WERI-Rb-1 (cell line): ENCODE results near the gene MADD.

Source experiments
- DNase-seq: peaks from one replicate; pipeline ENCODE4 v3.0.0-alpha.2; 2020
- H3K27ac ChIP-seq: fragments of 250-450 bp; sonication (Bioruptor Pico); 2 replicates; pipeline ENCODE4 v1.5.1; 2020; ENCODE audit warnings: mild to moderate bottlenecking, moderate library complexity
- H3K27me3 ChIP-seq: fragments of 250-450 bp; sonication (Bioruptor Pico); 2 replicates; pipeline ENCODE4 v1.5.1; 2021; ENCODE audit warnings: mild to moderate bottlenecking, low read depth, moderate library complexity; ENCODE audit not compliant: insufficient read depth, severe bottlenecking
- H3K36me3 ChIP-seq: fragments of 250-450 bp; sonication (Bioruptor Pico); 2 replicates; pipeline ENCODE4 v1.5.1; 2020; ENCODE audit warnings: mild to moderate bottlenecking, moderate library complexity
- H3K4me3 ChIP-seq: 2 replicates; pipeline ENCODE4 v1.5.1; 2011; ENCODE audit warnings: low read depth, mild to moderate bottlenecking, control low read depth, low read length
- H3K9me3 ChIP-seq: fragments of 250-450 bp; sonication (Bioruptor Pico); 2 replicates; pipeline ENCODE4 v1.5.1; 2021; ENCODE audit warnings: mild to moderate bottlenecking, moderate library complexity; ENCODE audit not compliant: severe bottlenecking
- TF ChIP-seq, protein P1 (sequence below): IDR thresholded peaks from 2 replicates; pipeline ENCODE4 v1.5.1; 2011; ENCODE audit warnings: low read depth, mild to moderate bottlenecking, control low read depth, inconsistent platforms, low read length

Gene MADD

DNA sequence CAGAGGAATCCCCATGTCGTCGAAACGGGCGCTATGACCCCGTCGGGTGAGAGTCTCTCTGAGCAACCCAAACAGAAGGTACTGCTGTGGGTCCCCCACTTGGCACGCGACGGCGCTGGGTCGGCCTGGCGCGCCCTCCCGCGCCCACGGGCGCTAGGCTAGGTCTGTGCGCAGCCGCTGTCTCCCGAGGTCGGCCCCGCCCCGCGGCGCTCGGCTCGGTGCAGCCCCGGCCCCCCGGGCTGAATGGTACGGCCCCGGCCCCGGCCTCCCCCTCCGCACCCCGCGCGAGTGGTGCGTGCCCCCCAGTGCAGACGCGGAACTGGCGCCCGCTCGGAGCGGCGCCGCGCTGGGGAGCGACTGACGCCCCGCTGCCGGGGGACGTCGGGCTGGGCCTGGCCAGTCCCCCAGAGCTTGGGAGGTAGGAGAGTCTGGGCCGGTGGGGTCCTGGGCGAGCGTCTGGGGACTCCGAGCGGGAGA lies at the start of gene MADD:
Gene MADD (plus strand): TSS at position 305 of the 477 bp plus-strand sequence.
- peaks cover 11% of the 10 kb centered on the region for H3K36me3 ChIP-seq
- H3K9me3 ChIP-seq: no peaks in the 10 kb centered on the region
- TF ChIP-seq, protein P1, sequence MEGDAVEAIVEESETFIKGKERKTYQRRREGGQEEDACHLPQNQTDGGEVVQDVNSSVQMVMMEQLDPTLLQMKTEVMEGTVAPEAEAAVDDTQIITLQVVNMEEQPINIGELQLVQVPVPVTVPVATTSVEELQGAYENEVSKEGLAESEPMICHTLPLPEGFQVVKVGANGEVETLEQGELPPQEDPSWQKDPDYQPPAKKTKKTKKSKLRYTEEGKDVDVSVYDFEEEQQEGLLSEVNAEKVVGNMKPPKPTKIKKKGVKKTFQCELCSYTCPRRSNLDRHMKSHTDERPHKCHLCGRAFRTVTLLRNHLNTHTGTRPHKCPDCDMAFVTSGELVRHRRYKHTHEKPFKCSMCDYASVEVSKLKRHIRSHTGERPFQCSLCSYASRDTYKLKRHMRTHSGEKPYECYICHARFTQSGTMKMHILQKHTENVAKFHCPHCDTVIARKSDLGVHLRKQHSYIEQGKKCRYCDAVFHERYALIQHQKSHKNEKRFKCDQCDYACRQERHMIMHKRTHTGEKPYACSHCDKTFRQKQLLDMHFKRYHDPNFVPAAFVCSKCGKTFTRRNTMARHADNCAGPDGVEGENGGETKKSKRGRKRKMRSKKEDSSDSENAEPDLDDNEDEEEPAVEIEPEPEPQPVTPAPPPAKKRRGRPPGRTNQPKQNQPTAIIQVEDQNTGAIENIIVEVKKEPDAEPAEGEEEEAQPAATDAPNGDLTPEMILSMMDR: no peak; the same call in 1 of the 2 replicates
- DNase-seq: peak; percentile 89
- H3K4me3 ChIP-seq: peak within 1 kb of the TSS; percentile 75
- peak within 1 kb of the TSS; percentile 97 for H3K27ac ChIP-seq
- H3K27me3 ChIP-seq: no peaks in the 10 kb centered on the region

DNA sequence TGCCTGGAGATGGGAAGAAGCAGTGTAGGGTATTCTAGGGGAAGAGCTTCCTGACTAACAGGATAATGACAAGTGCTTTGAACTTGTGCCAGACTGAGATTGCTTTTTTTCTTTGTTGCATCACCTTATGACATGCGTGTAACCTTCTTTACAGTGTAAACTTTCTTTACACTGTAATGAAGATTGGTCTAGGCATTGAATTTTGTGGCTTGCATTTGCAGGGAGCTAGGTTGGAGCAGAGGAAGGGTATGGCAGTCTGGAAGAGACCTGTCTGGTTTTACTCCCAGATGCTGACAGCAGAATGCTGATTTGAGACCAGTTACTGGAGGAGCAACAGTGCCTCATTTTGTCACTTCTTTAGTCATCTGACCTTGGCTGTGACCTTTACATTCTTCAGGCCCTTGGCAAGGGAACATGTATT lies 49.5 kb upstream of the MADD start:
- Histone ChIP-seq H3K27me3 (no peaks in the 10 kb centered on the region), H3K36me3 (peaks cover 3% of the 10 kb centered on the region), H3K27ac (no peak overlapping the region), H3K9me3 (no peaks in the 10 kb centered on the region), H3K4me3 (no peak overlapping the region)
- TF ChIP-seq, protein P1: no peak
- DNase-seq: no peak

DNA sequence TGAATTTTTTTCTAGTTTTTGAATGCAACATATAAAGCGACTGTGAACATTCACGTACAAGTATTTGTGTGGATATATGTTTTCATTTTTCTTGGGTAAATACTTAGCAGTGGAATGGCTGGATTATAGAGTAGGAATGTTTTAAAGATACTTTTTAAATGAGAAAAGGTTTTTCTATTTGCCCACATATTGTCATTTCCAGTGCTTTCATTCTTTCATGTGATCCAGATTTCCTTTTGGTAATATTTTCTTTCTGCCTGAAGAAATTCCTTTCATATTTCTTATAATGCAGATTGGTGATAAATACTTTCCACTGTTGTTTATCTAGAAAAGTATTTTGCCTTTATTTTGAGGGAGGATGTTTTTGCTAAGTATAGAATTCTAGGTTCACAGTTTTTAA lies 47.2 kb upstream of the MADD start:
- Histone ChIP-seq H3K4me3 (no peak overlapping the region), H3K27ac (no peak overlapping the region), H3K27me3 (no peaks in the 10 kb centered on the region), H3K36me3 (peaks cover 3% of the 10 kb centered on the region), H3K9me3 (no peaks in the 10 kb centered on the region)
- no peak for DNase-seq
- TF ChIP-seq, protein P1: no peak

DNA sequence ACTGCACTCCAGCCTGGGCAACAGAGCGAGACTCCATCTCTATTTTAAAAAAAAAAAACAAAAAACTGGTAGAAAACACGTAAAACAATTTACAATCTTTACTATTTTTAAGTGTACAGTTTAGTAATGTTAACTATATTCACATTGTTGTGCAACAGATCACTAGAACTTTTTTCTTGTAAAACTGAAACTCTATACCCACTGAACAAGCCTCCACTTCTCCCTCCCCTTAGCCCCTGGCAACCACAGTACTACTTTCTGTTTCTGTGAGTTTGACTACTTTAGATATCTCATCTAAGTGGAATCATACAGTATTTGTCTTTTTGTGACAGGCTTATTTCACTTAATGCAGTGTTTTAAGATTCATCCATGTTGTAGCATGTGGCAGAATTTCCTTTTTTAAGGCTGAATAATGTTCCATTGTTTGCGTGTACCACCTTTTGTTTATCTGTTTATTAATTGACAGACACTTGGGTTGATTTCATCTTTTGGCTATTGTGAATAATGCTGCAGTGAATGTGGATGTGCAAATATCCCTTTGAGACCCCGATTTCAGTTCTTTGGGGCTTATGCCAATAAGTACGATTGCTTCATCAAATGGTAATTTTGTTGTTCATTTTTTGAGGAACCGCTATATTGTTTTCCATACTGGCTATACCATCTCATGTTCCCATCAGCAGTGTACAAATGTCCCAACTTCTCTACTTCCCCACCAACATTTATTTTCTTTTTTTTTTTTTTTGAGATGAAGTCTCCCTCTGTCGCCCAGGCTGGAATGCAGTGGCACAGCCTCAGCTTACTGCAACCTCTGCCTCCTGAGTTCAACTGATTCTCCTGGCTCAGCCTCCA lies 44.2 kb upstream of the MADD start:
- TF ChIP-seq, protein P1: no peak
- no peak for DNase-seq
- Histone ChIP-seq H3K27me3 (no peaks in the 10 kb centered on the region), H3K36me3 (peaks cover 3% of the 10 kb centered on the region), H3K4me3 (no peak overlapping the region), H3K9me3 (no peaks in the 10 kb centered on the region), H3K27ac (no peak overlapping the region)

DNA sequence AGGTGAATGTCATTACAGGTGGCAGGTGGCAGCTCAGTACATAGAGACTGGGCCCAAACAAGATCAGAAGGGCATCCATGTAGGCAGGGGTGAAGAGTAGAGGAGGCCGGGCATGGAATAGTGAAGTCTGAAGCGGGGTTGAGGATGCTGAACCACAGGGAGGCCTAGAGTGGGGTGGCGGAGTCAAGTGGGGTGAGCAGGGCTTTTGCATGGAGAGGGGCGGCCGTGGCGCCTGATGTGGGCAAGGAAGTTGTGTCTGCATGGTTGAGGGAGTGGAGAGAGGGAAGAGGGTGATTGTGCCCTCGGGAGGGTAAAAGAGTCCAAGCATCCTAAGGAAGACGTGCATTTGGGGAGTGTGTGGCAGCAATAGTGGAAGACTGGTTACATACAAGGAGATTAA lies 40.8 kb upstream of the MADD start:
- H3K36me3 ChIP-seq: no peaks in the 10 kb centered on the region
- no peaks in the 10 kb centered on the region for H3K9me3 ChIP-seq
- no peak for DNase-seq
- H3K27ac ChIP-seq: no peak overlapping the region
- no peak overlapping the region for H3K4me3 ChIP-seq
- no peaks in the 10 kb centered on the region for H3K27me3 ChIP-seq
- TF ChIP-seq, protein P1: no peak
